OCI-LY3 (cell line): ENCODE measurements around the gene SCN4B.

Source experiments
- CTCF ChIP-seq: fragments of 200-600, 300-600 bp; sonication (generic); IDR thresholded peaks from 2 replicates; pipeline ENCODE4 v1.5.1; 2014; ENCODE audit warnings: antibody characterized with exemption, low read length, low read depth
- EZH2phosphoT487 ChIP-seq: fragments of 200-600 bp; shearing (Covaris generic); IDR thresholded peaks from 2 replicates; pipeline ENCODE4 v1.6.1; 2018; ENCODE audit warnings: antibody characterized with exemption, mixed run types, low read depth

- TF ChIP-seq CTCF (no peak), EZH2phosphoT487 (no peak)
Observed at GRCh38 chr11:118168751-118169150, 16.1 kb upstream of the SCN4B start.
